NCI-H1694 treated with DMSO at 0.1 percent for 48 hours (cell line): ENCODE results near the gene LTC4S.

Experiments
- DNase-seq: peaks from one replicate; lab custom pipeline; 2025; lab: John Stamatoyannopoulos, UW

Gene LTC4S

GRCh38 chr5:179795863-179796833, 2.4 kb downstream of the LTC4S start:
- no peak for DNase-seq

GRCh38 chr5:179796877-179797608, 3.3 kb downstream of the LTC4S start:
- DNase-seq = no peak

- DNase-seq = no peak
Measured at GRCh38 chr5:179797741-179798140, 4.0 kb downstream of the LTC4S start.

- DNase-seq = no peak
Measured at GRCh38 chr5:179798144-179798770, 4.5 kb downstream of the LTC4S start.

- no peak for DNase-seq
Measured at GRCh38 chr5:179798771-179799643, 5.2 kb downstream of the LTC4S start.

GRCh38 chr5:179799644-179799973, 5.8 kb downstream of the LTC4S start:
- no peak for DNase-seq

GRCh38 chr5:179800071-179800695, 6.4 kb downstream of the LTC4S start:
- no peak for DNase-seq

- no peak for DNase-seq
Measured at GRCh38 chr5:179800696-179801201, 7.0 kb downstream of the LTC4S start.

GRCh38 chr5:179801304-179802206, 7.8 kb downstream of the LTC4S start:
- peak; percentile 21 for DNase-seq

- DNase-seq = no peak
Measured at GRCh38 chr5:179802207-179802883, 8.6 kb downstream of the LTC4S start.

- no peak for DNase-seq
Measured at GRCh38 chr5:179802950-179803562, 9.3 kb downstream of the LTC4S start.

- DNase-seq = no peak
Measured at GRCh38 chr5:179803651-179804554, 10.1 kb downstream of the LTC4S start.

GRCh38 chr5:179804555-179804947, 10.8 kb downstream of the LTC4S start:
- no peak for DNase-seq

GRCh38 chr5:179805070-179805528, 11.3 kb downstream of the LTC4S start:
- DNase-seq = no peak

GRCh38 chr5:179805529-179806249, 11.9 kb downstream of the LTC4S start:
- no peak for DNase-seq

GRCh38 chr5:179806250-179807048, 12.7 kb downstream of the LTC4S start, which contains the start of gene MGAT4B:
MGAT4B (minus strand) TSS chr5:179806866; CDS start chr5:179806583, 283 bp downstream.
- DNase-seq = no peak
